ENCODE data around the gene KRIT1. TPM values are rescaled to one million over a fixed set of nuclear protein-coding genes. Genes with fewer than 3 reads are reported as not detected.
A peak's percentile ranks its signal among the peaks of the same experiment; 100 is the strongest.
"Not testable (repeated sequence)": the region's sequence is repeated elsewhere in the genome, so short reads cannot be mapped to it uniquely, and the experiment has no call there.

The KRIT1 gene
- 16.7 and 19.9 TPM in 2 replicates for total RNA-seq (2014; rRNA removed; shearing (Covaris generic))

- DNase-seq (ENCODE audit: low spot score) = peak; percentile 96
Measured at GRCh38 chr7:92245487-92246359, at the start of gene KRIT1, which contains the start of gene ANKIB1. KRIT1 (minus strand) TSS chr7:92245914; CDS start chr7:92242135, 3,779 bp downstream. ANKIB1 (plus strand) TSS chr7:92245974; CDS start chr7:92294979, 49,005 bp downstream.

DNA sequence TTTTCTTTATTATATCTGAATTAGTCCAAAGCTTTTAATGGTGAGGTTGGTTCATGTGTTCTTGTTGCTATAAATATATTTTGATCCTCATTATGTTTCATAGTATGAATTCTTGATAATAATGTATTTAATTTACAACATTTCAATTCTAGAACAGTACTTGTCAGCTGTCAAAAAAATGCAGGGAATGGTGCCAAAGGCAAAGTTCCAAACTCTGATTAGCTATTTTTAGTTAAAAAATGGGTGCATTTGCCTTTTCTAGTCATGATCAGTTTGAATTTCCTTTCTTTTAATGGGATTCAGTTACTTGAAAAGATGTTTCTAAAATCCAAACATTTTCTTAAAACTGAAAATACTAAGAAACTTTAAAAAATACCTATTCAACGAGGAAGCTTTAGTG, 49.7 kb upstream of the KRIT1 start:
- no peak for DNase-seq (ENCODE audit: low spot score)

DNA sequence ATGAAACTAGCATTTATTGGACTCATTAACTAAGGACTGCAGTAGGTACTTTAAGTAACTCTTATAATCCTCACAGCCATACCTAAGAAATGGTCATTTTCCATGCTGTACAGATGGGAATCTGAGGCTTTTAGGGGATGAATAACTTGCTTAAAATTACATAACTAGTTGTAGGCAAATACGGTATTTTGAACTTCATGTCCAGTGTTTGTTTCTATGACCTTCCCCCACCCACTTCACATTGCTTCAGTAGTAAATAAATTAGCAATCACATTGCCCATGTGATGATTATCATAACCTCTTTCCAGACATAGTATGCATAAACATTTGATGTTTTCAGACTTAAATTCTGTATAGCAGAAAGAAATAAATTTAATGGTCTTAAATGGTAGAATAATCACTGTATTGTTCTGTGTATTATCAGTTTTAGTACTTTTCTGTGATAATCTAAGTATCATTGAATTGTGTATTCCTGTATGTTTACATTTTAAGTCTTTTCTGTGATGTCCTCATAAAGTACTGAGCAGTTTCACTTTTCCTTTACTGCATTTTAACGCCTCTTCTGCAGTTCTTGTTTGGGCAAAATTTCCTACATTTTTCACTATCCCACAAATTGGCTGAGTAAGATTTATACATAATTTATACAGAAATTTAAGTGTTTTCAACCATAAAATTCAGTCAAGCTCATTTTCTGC, 48.3 kb upstream of the KRIT1 start:
- no peak for DNase-seq (ENCODE audit: low spot score)

DNA sequence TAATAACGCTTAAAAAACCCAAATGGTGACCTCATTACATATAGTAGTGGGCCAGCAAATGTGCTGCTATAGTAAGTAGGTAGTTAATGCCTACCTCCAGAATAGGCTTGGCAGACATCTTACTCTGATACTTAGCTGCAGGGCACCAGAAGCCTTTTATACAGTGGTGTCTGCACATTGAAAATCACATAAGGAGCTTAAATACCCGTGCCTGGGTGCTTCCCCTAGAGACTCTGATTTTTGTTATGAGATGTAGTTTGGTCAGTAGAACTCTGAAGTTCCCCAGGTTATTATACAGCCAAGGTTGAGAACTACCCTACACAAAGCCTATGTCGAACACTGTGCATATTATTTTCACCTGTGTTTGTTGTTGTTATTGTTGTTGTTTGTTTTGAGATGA, 47.3 kb upstream of the KRIT1 start:
- no peak for DNase-seq (ENCODE audit: low spot score)

- no peak for DNase-seq (ENCODE audit: low spot score)
Measured at GRCh38 chr7:92289321-92289720, 43.6 kb upstream of the KRIT1 start.

GRCh38 chr7:92282930-92283329, 37.2 kb upstream of the KRIT1 start:
- no peak for DNase-seq (ENCODE audit: low spot score)

- DNase-seq (ENCODE audit: low spot score) = no peak
Measured at GRCh38 chr7:92282221-92282814, 36.6 kb upstream of the KRIT1 start.

- no peak for DNase-seq (ENCODE audit: low spot score)
Measured at GRCh38 chr7:92281031-92281430, 35.3 kb upstream of the KRIT1 start.

DNA sequence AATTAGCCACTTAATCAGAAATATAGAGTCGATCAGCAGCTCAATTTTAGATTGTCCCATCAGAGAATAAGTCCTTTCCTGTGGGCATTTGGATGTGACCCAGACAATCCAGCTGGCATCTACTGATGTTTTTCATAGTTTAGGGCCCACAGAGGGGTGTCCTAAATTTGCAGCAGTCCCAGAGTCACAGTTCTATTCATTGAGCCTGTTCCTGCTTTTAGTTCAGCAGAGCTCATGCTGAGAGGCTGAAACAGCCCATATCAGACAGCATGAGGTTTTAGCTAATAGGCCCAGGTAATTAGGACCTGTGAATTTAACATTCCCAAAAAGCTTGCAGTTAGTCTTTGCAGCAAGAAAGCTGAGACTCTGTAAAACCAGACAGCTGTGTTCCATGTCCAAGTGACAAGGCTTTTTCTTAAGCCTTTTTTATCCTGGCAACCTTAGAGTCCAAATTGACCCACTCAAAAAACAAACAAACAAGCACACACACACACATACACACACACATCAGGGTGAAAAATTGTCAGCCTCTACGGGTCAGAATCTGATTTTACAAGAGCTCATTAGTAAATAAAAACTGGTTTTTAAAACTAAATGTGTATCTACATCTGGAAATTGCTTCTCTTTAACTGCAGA, 33.8 kb upstream of the KRIT1 start:
- no peak for DNase-seq (ENCODE audit: low spot score)

DNA sequence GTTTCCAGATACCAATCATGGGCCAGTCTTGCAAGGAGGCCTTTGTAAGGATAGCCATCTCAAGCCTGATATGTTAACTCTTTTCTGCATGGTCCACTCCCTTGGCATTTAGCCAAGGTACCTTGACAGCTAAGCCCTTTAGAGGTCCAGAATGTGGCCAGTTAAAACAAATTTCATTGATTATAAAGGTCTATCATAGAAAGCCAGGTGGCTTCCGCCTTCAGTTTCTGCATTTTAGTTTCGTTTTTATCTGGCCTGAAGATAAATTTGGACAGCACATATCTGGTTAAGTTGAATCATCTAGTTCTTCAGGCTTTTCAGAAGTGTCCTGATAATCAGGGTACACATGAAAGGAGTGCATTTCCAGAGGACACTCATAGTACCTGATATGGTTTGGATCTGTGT, 30.7 kb upstream of the KRIT1 start:
- no peak for DNase-seq (ENCODE audit: low spot score)

GRCh38 chr7:92275327-92275726, 29.6 kb upstream of the KRIT1 start:
- DNase-seq (ENCODE audit: low spot score) = no peak

DNA sequence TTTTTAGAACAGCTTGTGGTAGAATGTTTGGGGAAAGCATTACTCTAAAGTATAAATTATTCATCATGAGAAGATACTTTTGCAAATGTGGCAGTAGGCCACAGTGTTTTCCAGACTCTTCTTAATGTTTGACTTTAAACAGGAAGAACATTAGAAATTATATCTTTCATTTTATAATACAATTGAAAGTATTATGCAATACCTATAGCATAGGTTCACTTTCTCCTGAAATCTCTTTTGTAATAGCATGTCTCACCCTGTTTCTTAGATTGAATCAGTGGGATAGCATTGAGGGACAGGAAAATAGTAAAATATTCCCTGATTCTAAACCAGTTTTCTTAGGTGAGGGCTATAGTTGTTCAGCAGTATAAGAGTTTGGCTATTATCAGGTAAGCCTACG, 23.2 kb upstream of the KRIT1 start:
- no peak for DNase-seq (ENCODE audit: low spot score)

- no peak for DNase-seq (ENCODE audit: low spot score)
Measured at GRCh38 chr7:92266415-92267241, 20.9 kb upstream of the KRIT1 start.

DNA sequence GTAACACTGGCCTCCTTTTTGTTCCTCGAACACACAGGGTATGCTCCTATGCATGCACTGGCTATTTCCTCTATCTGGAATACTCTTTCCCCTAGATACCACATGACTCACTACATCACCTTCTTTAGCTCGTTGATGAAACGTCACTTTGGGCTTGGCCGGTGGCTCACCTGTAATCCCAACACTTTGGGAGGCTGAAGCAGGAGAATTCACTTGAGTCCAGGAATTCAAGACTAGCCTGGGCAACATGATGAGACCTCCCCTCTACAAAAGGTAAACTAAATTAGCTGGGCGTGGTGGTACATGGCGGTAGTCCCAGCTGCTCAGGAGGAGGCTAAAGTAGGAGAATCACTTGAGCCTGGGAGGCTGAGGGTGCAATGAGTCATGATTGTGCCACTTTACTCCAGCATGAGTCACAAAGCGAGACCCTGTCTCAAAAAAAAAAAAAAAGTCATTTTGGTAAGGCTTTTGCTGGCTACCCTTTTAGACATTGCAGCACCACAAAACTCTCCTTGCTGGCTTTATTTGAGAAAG, 14.6 kb upstream of the KRIT1 start:
- DNase-seq (ENCODE audit: low spot score) = peak; percentile 54

- DNase-seq (ENCODE audit: low spot score) = no peak
Measured at GRCh38 chr7:92259610-92260247, 14.0 kb upstream of the KRIT1 start.

DNA sequence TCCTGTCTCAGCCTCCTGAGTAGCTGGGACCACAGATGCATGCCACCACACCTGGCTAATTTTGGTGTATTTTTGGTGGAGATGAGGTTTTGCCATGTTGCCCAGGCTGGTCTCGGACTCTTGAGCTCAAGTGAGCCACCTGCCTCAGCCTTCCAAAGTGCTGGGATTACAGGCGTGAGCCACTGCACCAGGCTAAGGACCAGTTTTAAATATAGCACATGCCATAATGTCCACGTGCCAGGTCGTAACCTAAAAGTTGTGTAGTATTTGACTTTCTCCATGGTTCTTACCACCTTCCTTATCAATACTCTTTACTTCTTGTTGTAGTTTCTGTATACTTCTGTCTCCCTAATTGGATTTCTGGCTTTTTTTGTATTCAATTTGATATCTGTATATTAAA, 13.3 kb upstream of the KRIT1 start:
- DNase-seq (ENCODE audit: low spot score) = no peak

DNA sequence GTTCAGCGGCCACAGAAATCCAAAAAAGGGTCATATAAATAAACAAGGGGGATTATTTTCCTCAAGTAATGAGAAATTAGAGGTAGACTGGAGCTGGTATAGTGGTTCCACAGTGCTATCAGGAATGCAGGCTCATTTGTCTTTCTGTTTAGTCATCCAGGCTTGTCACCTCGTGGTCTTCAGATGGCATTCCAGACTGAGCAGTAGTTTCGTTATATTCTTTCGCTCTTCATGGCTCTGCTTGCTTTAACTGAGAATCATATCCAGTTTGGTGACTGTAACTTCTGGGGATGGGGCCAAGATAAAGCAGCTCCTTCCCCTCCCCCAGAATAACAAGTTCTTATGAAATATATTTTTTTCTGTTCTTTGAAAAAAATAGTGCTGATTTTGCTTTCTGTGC, 9.6 kb upstream of the KRIT1 start:
- no peak for DNase-seq (ENCODE audit: low spot score)

- not testable (repeated sequence) for DNase-seq (ENCODE audit: low spot score)
Measured at GRCh38 chr7:92254800-92255199, 9.1 kb upstream of the KRIT1 start.

DNA sequence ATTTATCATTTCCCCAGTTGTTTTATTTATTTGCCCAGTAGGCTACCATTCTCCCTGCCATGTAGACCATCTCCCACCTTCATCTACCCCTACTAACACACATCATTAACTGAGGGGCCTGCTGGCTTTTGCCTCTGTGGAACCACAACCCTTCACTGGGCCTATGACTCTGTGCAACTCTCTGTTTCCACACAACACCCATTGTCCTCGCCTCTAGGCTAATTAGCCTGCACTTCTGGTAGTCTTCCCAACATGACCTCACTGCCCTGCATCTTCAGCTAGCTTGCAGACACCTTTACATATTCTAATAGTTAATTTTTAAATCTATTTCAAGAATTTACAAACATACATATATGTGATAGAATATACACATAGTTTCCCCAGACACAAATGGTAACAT, 7.5 kb upstream of the KRIT1 start:
- DNase-seq (ENCODE audit: low spot score) = no peak

GRCh38 chr7:92251181-92251580, 5.5 kb upstream of the KRIT1 start:
- no peak for DNase-seq (ENCODE audit: low spot score)

Measured in HT-29 (cell line).